GM12878 (cell line): ENCODE data around the gene NAA15.

ENCODE experiments used
- CTCF ChIP-seq, 3 experiments: IDR thresholded peaks in 2 of 3; conservative IDR thresholded peaks in 1 of 3; 2 replicates each; pipeline ENCODE4 v1.5.1; 2011; ENCODE audit warnings: low read depth in 3 of 3, low read length in 3 of 3, mild to moderate bottlenecking in 3 of 3, control low read depth in 2 of 3, moderate library complexity in 2 of 3, inconsistent platforms in 1 of 3, mixed read lengths in 1 of 3; ENCODE audit not compliant: control insufficient read depth in 2 of 3, insufficient read depth in 1 of 3; ENCODE audit errors: extremely low read depth in 1 of 3
- NR2F1 ChIP-seq: fragments of 450-650 bp; conservative IDR thresholded peaks from 2 replicates; pipeline ENCODE4 v1.6.1; 2017; ENCODE audit warnings: mild to moderate bottlenecking
- RFX5 ChIP-seq: IDR thresholded peaks from 2 replicates; pipeline ENCODE4 v1.6.1; 2011; ENCODE audit warnings: low read depth, low read length, improper control_type of control experiment
- ZSCAN29 ChIP-seq: fragments of 450-650 bp; IDR thresholded peaks from 2 replicates; pipeline ENCODE4 v1.6.1; 2017; ENCODE audit warnings: mild to moderate bottlenecking, moderate library complexity

GRCh38 chr4:139317635-139318034, 16.3 kb downstream of the NAA15 start:
- no peak for TF ChIP-seq ZSCAN29
- no peak for TF ChIP-seq RFX5
- TF ChIP-seq CTCF (IDR thresholded peaks at IDR 0.05 in 2 of 3, conservative IDR thresholded peaks at IDR 0.05 in 1 of 3; ENCODE audit: control insufficient read depth in 2 of 3, extremely low read depth in 1 of 3, insufficient read depth in 1 of 3, low read depth in 3 of 3, low read length in 3 of 3): no peak
- TF ChIP-seq NR2F1: no peak
